GM23248 (cell line): ENCODE data around the gene ERG. TPM values are rescaled to one million over a fixed set of nuclear protein-coding genes. Genes with fewer than 3 reads are reported as not detected.

Experiments used
- DNase-seq: peaks from one replicate; pipeline ENCODE4 v3.0.0-alpha.2; 2015
- H2AFZ ChIP-seq: fragments of 200-600 bp; sonication (generic); 2 replicates; pipeline ENCODE4 v1.6.1; 2016; ENCODE audit warnings: antibody characterized with exemption
- H3F3A ChIP-seq: fragments of 200-600 bp; sonication (generic); 2 replicates; pipeline ENCODE4 v1.6.1; 2016; ENCODE audit warnings: mild to moderate bottlenecking, antibody characterized with exemption, mixed run types; ENCODE audit not compliant: insufficient read depth
- H3K27ac ChIP-seq: fragments of 200-600 bp; sonication (generic); 2 replicates; pipeline ENCODE4 v1.5.1; 2016; ENCODE audit warnings: mild to moderate bottlenecking
- H3K27me3 ChIP-seq: fragments of 200-600 bp; sonication (generic); replicated peaks from 2 replicates; pipeline ENCODE4 v1.6.1; 2016; ENCODE audit warnings: mild to moderate bottlenecking; ENCODE audit not compliant: insufficient read depth
- H3K36me3 ChIP-seq: fragments of 200-600 bp; sonication (generic); 2 replicates; pipeline ENCODE4 v1.6.1; 2016; ENCODE audit warnings: low read depth, mild to moderate bottlenecking
- H3K4me1 ChIP-seq: fragments of 200-600 bp; sonication (generic); 2 replicates; pipeline ENCODE4 v1.6.1; 2016; ENCODE audit warnings: mild to moderate bottlenecking; ENCODE audit not compliant: insufficient read depth
- H3K4me2 ChIP-seq: fragments of 200-600 bp; sonication (generic); one replicate; pipeline ENCODE4 v1.6.1; 2016; ENCODE audit warnings: mild to moderate bottlenecking; ENCODE audit not compliant: unreplicated experiment
- H3K4me3 ChIP-seq: fragments of 200-600 bp; sonication (generic); 2 replicates; pipeline ENCODE4 v1.5.1; 2016; ENCODE audit warnings: mild to moderate bottlenecking
- H3K79me2 ChIP-seq: fragments of 200-600 bp; sonication (generic); 2 replicates; pipeline ENCODE4 v1.6.1; 2016; ENCODE audit warnings: mild to moderate bottlenecking; ENCODE audit not compliant: insufficient read depth
- H3K9ac ChIP-seq: fragments of 200-600 bp; sonication (generic); 2 replicates; pipeline ENCODE4 v1.6.1; 2016; ENCODE audit warnings: mild to moderate bottlenecking
- H3K9me2 ChIP-seq: fragments of 200-600 bp; sonication (generic); 2 replicates; pipeline ENCODE4 v1.6.1; 2016; ENCODE audit warnings: mixed run types, mild to moderate bottlenecking, moderate library complexity; ENCODE audit not compliant: insufficient read depth
- H3K9me3 ChIP-seq: fragments of 200-600 bp; sonication (generic); one replicate; pipeline ENCODE4 v1.6.1; 2017; ENCODE audit warnings: low read depth
- H4K20me1 ChIP-seq: fragments of 200-600 bp; sonication (generic); 2 replicates; pipeline ENCODE4 v1.6.0; 2016; ENCODE audit not compliant: insufficient read depth
- EZH2 ChIP-seq: fragments of 200-600 bp; sonication (generic); IDR thresholded peaks from 2 replicates; pipeline ENCODE4 v1.6.1; 2018; ENCODE audit warnings: antibody characterized with exemption, mild to moderate bottlenecking; ENCODE audit not compliant: insufficient read depth, poor library complexity, severe bottlenecking
- EZH2phosphoT487 ChIP-seq: fragments of 200-600 bp; sonication (generic); IDR thresholded peaks from 2 replicates; pipeline ENCODE4 v1.6.1; 2018; ENCODE audit warnings: antibody characterized with exemption, moderate library complexity, mild to moderate bottlenecking, low read depth; ENCODE audit not compliant: insufficient read depth
- WGBS, 2 experiments: methylation state at CpG; one replicate each; pipeline ENCODE4 v1.1.6; 2015 to 2017; ENCODE audit warnings: low lambda C conversion rate in 2 of 2, low coverage in 1 of 2; ENCODE audit errors: missing lambda C conversion rate in 2 of 2; 5-methylcytosine and 5-hydroxymethylcytosine counted together
- in situ Hi-C: fragments of 300-500 bp; cut with MboI; formaldehyde crosslinking; loops from 2 replicates; pipeline ENCODE4 v1.15.0; 2020
- polyA plus RNA-seq: library from polyadenylated mRNA; unstranded; fragments of >200 nt; fragmentation: Nextera tagmentation; extraction: Ambion mirVana; gene quantifications from 2 replicates; pipeline ENCODE4 v1.2.1, GENCODE V29; 2016
- total RNA-seq: library from RNA; depleted of rRNA; stranded (reverse); fragments of >200 nt; shearing (Covaris generic); gene quantifications from 2 replicates; pipeline ENCODE4 v1.2.3, GENCODE V29; 2014

The ERG gene
- total and polyA plus RNA-seq, 2 experiments from 2014 or later = 0.76 to 1.3 TPM

DNA sequence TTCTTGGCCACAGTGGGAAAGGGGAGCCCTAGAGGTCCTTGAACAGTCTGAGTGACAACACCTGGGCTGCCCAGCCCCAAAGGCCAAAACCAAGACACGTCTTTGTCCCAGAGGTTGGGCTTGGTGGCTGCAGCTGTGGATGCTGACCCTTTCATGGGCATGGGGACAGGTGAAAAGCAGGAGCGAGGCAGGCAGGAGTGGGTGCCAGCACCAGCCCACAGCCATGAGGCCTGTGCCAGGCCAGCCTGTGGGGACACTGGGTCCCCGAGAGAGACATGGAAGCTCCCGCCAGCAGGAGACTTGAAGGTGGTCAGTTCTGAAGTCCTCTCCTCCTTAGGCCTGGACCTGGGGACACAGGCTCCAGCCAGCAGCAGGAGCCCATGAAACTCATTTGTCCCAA is 142.9 kb downstream of the ERG start:
- WGBS, 2 experiments = 94 to 96% methylated on average over 4 of the region's 4 CpGs
- no peak overlapping the region for H3K4me2 ChIP-seq
- H3K4me1 ChIP-seq = peaks cover 23% of the 10 kb centered on the region
- H3K79me2 ChIP-seq = no peaks in the 10 kb centered on the region
- no peak for DNase-seq
- H3F3A ChIP-seq = peaks cover 15% of the 10 kb centered on the region
- H3K4me3 ChIP-seq = no peak overlapping the region
- no peaks in the 10 kb centered on the region for H4K20me1 ChIP-seq
- H3K36me3 ChIP-seq = no peaks in the 10 kb centered on the region
- no peaks in the 10 kb centered on the region for H3K9me3 ChIP-seq
- H3K27me3 ChIP-seq = no peaks in the 10 kb centered on the region
- in situ Hi-C loops = no loop called here
- no peak overlapping the region for H3K9ac ChIP-seq
- H2AFZ ChIP-seq = no peak overlapping the region; the same call in 1 of the 2 replicates
- no peaks in the 10 kb centered on the region for H3K9me2 ChIP-seq
- H3K27ac ChIP-seq = no peak overlapping the region
- no peak for TF ChIP-seq EZH2phosphoT487

DNA sequence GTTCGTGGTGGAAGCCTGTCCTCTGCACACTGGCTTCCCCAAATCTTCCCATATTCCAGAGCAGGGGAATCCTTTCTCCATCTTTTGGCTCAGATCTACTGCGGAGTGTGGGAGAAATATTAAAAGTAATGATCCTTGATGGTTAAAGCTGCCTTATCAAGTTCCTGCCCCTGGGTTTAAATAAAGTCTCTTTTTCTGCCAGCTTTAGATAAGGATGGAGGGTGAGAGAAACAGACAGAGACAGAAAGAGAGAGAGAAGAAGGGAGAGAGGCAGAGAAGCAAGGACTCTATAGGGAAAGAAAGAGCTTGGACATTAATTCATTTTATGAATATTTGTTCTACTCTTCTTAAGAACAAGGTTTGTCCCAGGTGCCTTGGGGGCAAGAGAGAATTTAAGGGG is 143.5 kb downstream of the ERG start:
- H3K27ac ChIP-seq = no peak overlapping the region
- 95 to 100% methylated on average over 2 of the region's 2 CpGs for WGBS, 2 experiments
- H3K4me3 ChIP-seq = no peak overlapping the region
- no peaks in the 10 kb centered on the region for H3K27me3 ChIP-seq
- H3K9me2 ChIP-seq = no peaks in the 10 kb centered on the region
- H3K4me1 ChIP-seq = peaks cover 23% of the 10 kb centered on the region
- no peak overlapping the region for H3K9ac ChIP-seq
- H3K9me3 ChIP-seq = no peaks in the 10 kb centered on the region
- H3K36me3 ChIP-seq = no peaks in the 10 kb centered on the region
- peaks cover 15% of the 10 kb centered on the region for H3F3A ChIP-seq
- no peak for TF ChIP-seq EZH2
- no peak for TF ChIP-seq EZH2phosphoT487
- no peak overlapping the region for H3K4me2 ChIP-seq
- no peak overlapping the region for H2AFZ ChIP-seq
- DNase-seq = no peak
- in situ Hi-C loops = loop anchor here (5.0 kb wide), 1 partner anchor 187 kb away; no protein-coding TSS in a partner anchor
- H4K20me1 ChIP-seq = no peaks in the 10 kb centered on the region
- no peaks in the 10 kb centered on the region for H3K79me2 ChIP-seq

DNA sequence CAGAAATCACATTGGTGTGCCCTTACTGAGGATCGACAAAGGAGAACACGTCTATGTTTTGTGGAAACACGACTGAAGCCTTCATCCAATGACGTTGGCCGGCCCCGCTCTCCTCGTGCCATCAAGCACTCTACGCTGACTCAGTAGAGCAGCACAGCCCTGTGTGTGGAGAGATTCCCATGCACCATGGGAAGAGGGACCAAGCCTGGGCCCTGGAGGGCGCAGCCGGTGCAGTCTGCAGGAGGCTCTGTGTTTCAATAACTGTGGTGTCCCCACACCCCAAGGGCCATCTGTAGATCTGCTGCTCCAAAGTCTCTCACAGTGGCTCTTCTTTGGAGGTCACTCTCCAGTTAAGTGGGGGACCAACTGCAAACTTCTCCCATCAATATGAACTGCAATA is 144.0 kb downstream of the ERG start:
- Histone ChIP-seq H3K9me3 (no peaks in the 10 kb centered on the region), H3K4me2 (no peak overlapping the region), H3K27ac (no peak overlapping the region), H3K9ac (no peak overlapping the region), H3K36me3 (no peaks in the 10 kb centered on the region), H3K27me3 (no peaks in the 10 kb centered on the region), H3K4me1 (peaks cover 23% of the 10 kb centered on the region), H2AFZ (no peak overlapping the region), H4K20me1 (no peaks in the 10 kb centered on the region), H3K79me2 (no peaks in the 10 kb centered on the region), H3F3A (peaks cover 15% of the 10 kb centered on the region), H3K9me2 (no peaks in the 10 kb centered on the region), H3K4me3 (no peak overlapping the region)
- no peak for TF ChIP-seq EZH2phosphoT487
- no peak for TF ChIP-seq EZH2
- in situ Hi-C loops = loop anchor here (5.0 kb wide), 1 partner anchor 187 kb away; no protein-coding TSS in a partner anchor
- 99% methylated on average over 9 to 10 of the region's 10 CpGs for WGBS, 2 experiments
- no peak for DNase-seq

DNA sequence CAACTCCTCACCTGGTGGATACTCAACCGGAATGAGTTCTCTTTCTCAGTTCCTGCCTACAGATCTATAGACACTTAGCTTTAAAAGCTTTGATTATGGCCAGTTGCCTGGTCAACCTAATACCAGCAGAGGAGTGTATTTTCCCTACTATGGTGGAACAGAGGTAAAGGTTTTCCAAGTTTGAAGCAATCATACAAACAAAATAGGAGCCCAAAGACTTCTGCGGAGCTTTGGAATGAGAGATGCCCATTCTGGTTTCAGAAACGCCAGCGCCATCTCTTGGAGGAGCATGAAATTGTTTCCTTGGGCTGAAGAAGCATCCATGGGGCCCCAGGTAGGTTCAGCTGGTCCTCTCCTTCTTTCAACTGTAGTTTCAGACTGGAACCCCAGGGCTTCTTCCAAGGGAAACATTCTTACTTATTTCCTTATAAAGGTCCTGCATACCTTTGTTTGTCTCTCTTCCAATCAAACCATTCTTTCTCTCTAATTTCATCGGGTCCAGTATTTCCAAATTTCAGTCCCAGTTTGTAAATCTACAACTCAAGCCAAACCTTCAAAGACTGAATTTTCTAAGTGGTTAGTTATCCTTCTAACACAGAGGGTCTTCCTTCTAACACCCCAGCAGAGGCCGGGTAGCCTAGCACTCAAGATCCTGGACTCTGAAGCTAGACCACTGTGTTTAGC is 145.6 kb downstream of the ERG start:
- no peaks in the 10 kb centered on the region for H3K79me2 ChIP-seq
- peak overlapping the region; percentile 81 for H3K4me2 ChIP-seq
- H3K27ac ChIP-seq = peak overlapping the region; percentile 82
- H3K4me1 ChIP-seq = peaks cover 23% of the 10 kb centered on the region
- no peak for TF ChIP-seq EZH2
- no peak for TF ChIP-seq EZH2phosphoT487
- H2AFZ ChIP-seq = peak overlapping the region; percentile 62; the same call in 1 of the 2 replicates
- no peaks in the 10 kb centered on the region for H3K9me3 ChIP-seq
- peak overlapping the region; percentile 25; the same call in 1 of the 2 replicates for H3K4me3 ChIP-seq
- 48 to 51% methylated on average over 6 of the region's 6 CpGs for WGBS, 2 experiments
- no peaks in the 10 kb centered on the region for H3K27me3 ChIP-seq
- peak; percentile 89 for DNase-seq
- H4K20me1 ChIP-seq = no peaks in the 10 kb centered on the region
- H3K9ac ChIP-seq = peak overlapping the region; percentile 62
- in situ Hi-C loops = loop anchor here (5.0 kb wide), 1 partner anchor 185 kb away; no protein-coding TSS in a partner anchor
- peaks cover 15% of the 10 kb centered on the region for H3F3A ChIP-seq
- no peaks in the 10 kb centered on the region for H3K9me2 ChIP-seq
- no peaks in the 10 kb centered on the region for H3K36me3 ChIP-seq
